Lower lobe of right lung (tissue), 2 donors: Measurements from ENCODE around the gene PDE4D. TPM values are rescaled to one million over a fixed set of nuclear protein-coding genes. Genes with fewer than 3 reads are reported as not detected.

Source experiments
- ATAC-seq, 2 donors: fragments of 200-7000 bp; cut with Tn5 transposase; one replicate each; pipeline ENCODE4 v1.9.1; 2020 to 2022; ENCODE audit warnings: mild to moderate bottlenecking in 2 of 2, moderate library complexity in 2 of 2
- DNase-seq: peaks from one replicate; pipeline ENCODE4 v3.0.0-alpha.2; 2020
- H3K27ac ChIP-seq: fragments of 200-600 bp; one replicate; pipeline ENCODE4 v1.8.0; 2022
- H3K27me3 ChIP-seq: fragments of 200-600 bp; one replicate; pipeline ENCODE4 v1.8.0; 2022; ENCODE audit warnings: low read depth
- H3K36me3 ChIP-seq: fragments of 200-600 bp; one replicate; pipeline ENCODE4 v1.8.0; 2022; ENCODE audit warnings: mild to moderate bottlenecking
- H3K4me1 ChIP-seq: fragments of 200-600 bp; one replicate; pipeline ENCODE4 v1.8.0; 2022
- H3K4me3 ChIP-seq: fragments of 200-600 bp; one replicate; pipeline ENCODE4 v1.8.0; 2022; ENCODE audit warnings: mild to moderate bottlenecking
- H3K9me3 ChIP-seq: fragments of 200-600 bp; one replicate; pipeline ENCODE4 v1.8.0; 2022
- CTCF ChIP-seq: fragments of 200-600 bp; IDR thresholded peaks from one replicate; pipeline ENCODE4 v1.8.0; 2022; ENCODE audit warnings: antibody characterized with exemption, mild to moderate bottlenecking
- intact Hi-C: fragments of 100-400 bp; cut with DNase I; formaldehyde crosslinking; loops from one replicate; pipeline ENCODE4 v1.11.0; 2022
- total RNA-seq: library from RNA; stranded (reverse); fragmentation: NEBNext Ultra II Directional; extraction: Animal tissue kit (Norgen Biotek cat#: 25700); gene quantifications from one replicate; pipeline ENCODE4 v1.2.1, GENCODE V29; 2021
- donor health status: DM: no; HTN: yes; CAD: no; lungs with severe emphysema.

Gene PDE4D
- total RNA-seq, 1 donor from 2014 or later, result 71.3 TPM

- no peak overlapping the region for H3K27ac ChIP-seq
- no peaks in the 10 kb centered on the region for H3K27me3 ChIP-seq
- intact Hi-C loops, result no loop called here
- no peaks in the 10 kb centered on the region for H3K36me3 ChIP-seq
- DNase-seq (no peak), ATAC-seq (peak in 1 of 2 donors; percentile 48)
- H3K4me1 ChIP-seq, result peaks cover 27% of the 10 kb centered on the region
- no peak for TF ChIP-seq CTCF
- H3K4me3 ChIP-seq, result no peak overlapping the region
- H3K9me3 ChIP-seq, result no peaks in the 10 kb centered on the region
These were observed 228.3 kb downstream of the PDE4D start for GRCh38 chr5:59665086-59665831.

GRCh38 chr5:59661954-59662615 lies 231.4 kb downstream of the PDE4D start:
- DNase-seq (no peak), ATAC-seq (peak in 1 of 2 donors; percentile 43)
- Histone ChIP-seq H3K27ac (no peak overlapping the region), H3K36me3 (no peaks in the 10 kb centered on the region), H3K4me3 (peak overlapping the region; percentile 11), H3K9me3 (no peaks in the 10 kb centered on the region), H3K27me3 (no peaks in the 10 kb centered on the region), H3K4me1 (peaks cover 27% of the 10 kb centered on the region)
- TF ChIP-seq CTCF, result no peak
- intact Hi-C loops, result no loop called here

GRCh38 chr5:59661311-59661710 lies 232.2 kb downstream of the PDE4D start:
- intact Hi-C loops, result no loop called here
- TF ChIP-seq CTCF, result no peak
- no peaks in the 10 kb centered on the region for H3K36me3 ChIP-seq
- H3K27me3 ChIP-seq, result no peaks in the 10 kb centered on the region
- DNase-seq (no peak), ATAC-seq (peak in 1 of 2 donors; percentile 13)
- peaks cover 27% of the 10 kb centered on the region for H3K4me1 ChIP-seq
- H3K27ac ChIP-seq, result no peak overlapping the region
- no peaks in the 10 kb centered on the region for H3K9me3 ChIP-seq
- H3K4me3 ChIP-seq, result no peak overlapping the region

- no peak overlapping the region for H3K27ac ChIP-seq
- intact Hi-C loops, result no loop called here
- TF ChIP-seq CTCF, result peak; percentile 19
- H3K9me3 ChIP-seq, result no peaks in the 10 kb centered on the region
- H3K27me3 ChIP-seq, result no peaks in the 10 kb centered on the region
- H3K4me1 ChIP-seq, result peaks cover 23% of the 10 kb centered on the region
- ATAC-seq (peak in 1 of 2 donors; percentile 62), DNase-seq (no peak)
- no peaks in the 10 kb centered on the region for H3K36me3 ChIP-seq
- no peak overlapping the region for H3K4me3 ChIP-seq
These were observed 232.8 kb downstream of the PDE4D start for GRCh38 chr5:59660737-59661136.

- Histone ChIP-seq H3K27me3 (no peaks in the 10 kb centered on the region), H3K4me3 (no peak overlapping the region), H3K36me3 (no peaks in the 10 kb centered on the region), H3K4me1 (peaks cover 3% of the 10 kb centered on the region), H3K9me3 (no peaks in the 10 kb centered on the region), H3K27ac (no peak overlapping the region)
- ATAC-seq (no peak), DNase-seq (no peak)
- no peak for TF ChIP-seq CTCF
- intact Hi-C loops, result no loop called here
These were observed 236.9 kb downstream of the PDE4D start for GRCh38 chr5:59656351-59657254.
